Measurements from ENCODE around the gene ZNF385D.
"Not testable (repeated sequence)": the region's sequence is repeated elsewhere in the genome, so short reads cannot be mapped to it uniquely, and the experiment has no call there.

Gene ZNF385D

GRCh38 chr3:21417991-21418390, 333.0 kb downstream of the ZNF385D start:
- Histone ChIP-seq H3K36me3 (ENCODE audit: insufficient read depth, low read length) (no peaks in the 10 kb centered on the region), H3K9me3 (ENCODE audit: low read length) (no peaks in the 10 kb centered on the region), H3K4me1 (ENCODE audit: insufficient read depth, low read length) (no peaks in the 10 kb centered on the region), H2AFZ (ENCODE audit: low read depth, low read length) (no peak overlapping the region), H3K4me3 (ENCODE audit: low read length) (no peak overlapping the region), H3K27me3 (ENCODE audit: insufficient read depth, low read length) (no peaks in the 10 kb centered on the region)

GRCh38 chr3:21414506-21414905, 336.5 kb downstream of the ZNF385D start:
- no peaks in the 10 kb centered on the region for H3K4me1 ChIP-seq (ENCODE audit: insufficient read depth, low read length)
- H2AFZ ChIP-seq (ENCODE audit: low read depth, low read length), result no peak overlapping the region
- H3K36me3 ChIP-seq (ENCODE audit: insufficient read depth, low read length), result no peaks in the 10 kb centered on the region
- H3K27me3 ChIP-seq (ENCODE audit: insufficient read depth, low read length), result no peaks in the 10 kb centered on the region
- H3K9me3 ChIP-seq (ENCODE audit: low read length), result no peaks in the 10 kb centered on the region
- no peak overlapping the region for H3K4me3 ChIP-seq (ENCODE audit: low read length)

- Histone ChIP-seq H3K27me3 (ENCODE audit: insufficient read depth, low read length) (no peaks in the 10 kb centered on the region), H3K4me1 (ENCODE audit: insufficient read depth, low read length) (no peaks in the 10 kb centered on the region), H3K4me3 (ENCODE audit: low read length) (no peak overlapping the region), H2AFZ (ENCODE audit: low read depth, low read length) (no peak overlapping the region), H3K36me3 (ENCODE audit: insufficient read depth, low read length) (no peaks in the 10 kb centered on the region), H3K9me3 (ENCODE audit: low read length) (no peaks in the 10 kb centered on the region)
These were observed 340.0 kb downstream of the ZNF385D start for GRCh38 chr3:21411058-21411457.

- H3K9me3 ChIP-seq (ENCODE audit: low read length), result no peaks in the 10 kb centered on the region
- H3K4me3 ChIP-seq (ENCODE audit: low read length), result no peak overlapping the region
- no peaks in the 10 kb centered on the region for H3K27me3 ChIP-seq (ENCODE audit: insufficient read depth, low read length)
- no peaks in the 10 kb centered on the region for H3K36me3 ChIP-seq (ENCODE audit: insufficient read depth, low read length)
- no peaks in the 10 kb centered on the region for H3K4me1 ChIP-seq (ENCODE audit: insufficient read depth, low read length)
- H2AFZ ChIP-seq (ENCODE audit: low read depth, low read length), result no peak overlapping the region
These were observed 341.6 kb downstream of the ZNF385D start for GRCh38 chr3:21409401-21409800.

- H3K4me1 ChIP-seq (ENCODE audit: insufficient read depth, low read length), result no peaks in the 10 kb centered on the region
- H3K36me3 ChIP-seq (ENCODE audit: insufficient read depth, low read length), result no peaks in the 10 kb centered on the region
- no peak overlapping the region for H3K4me3 ChIP-seq (ENCODE audit: low read length)
- no peak overlapping the region for H2AFZ ChIP-seq (ENCODE audit: low read depth, low read length)
- H3K27me3 ChIP-seq (ENCODE audit: insufficient read depth, low read length), result no peaks in the 10 kb centered on the region
- H3K9me3 ChIP-seq (ENCODE audit: low read length), result no peaks in the 10 kb centered on the region
These were observed 343.3 kb downstream of the ZNF385D start for GRCh38 chr3:21407743-21408142.

GRCh38 chr3:21405671-21406667, 345.0 kb downstream of the ZNF385D start:
- no peaks in the 10 kb centered on the region for H3K27me3 ChIP-seq (ENCODE audit: insufficient read depth, low read length)
- no peaks in the 10 kb centered on the region for H3K9me3 ChIP-seq (ENCODE audit: low read length)
- no peak overlapping the region for H2AFZ ChIP-seq (ENCODE audit: low read depth, low read length)
- H3K4me1 ChIP-seq (ENCODE audit: insufficient read depth, low read length), result no peaks in the 10 kb centered on the region
- no peak overlapping the region for H3K4me3 ChIP-seq (ENCODE audit: low read length)
- no peaks in the 10 kb centered on the region for H3K36me3 ChIP-seq (ENCODE audit: insufficient read depth, low read length)

- Histone ChIP-seq H3K4me3 (ENCODE audit: low read length) (no peak overlapping the region), H3K9me3 (ENCODE audit: low read length) (no peaks in the 10 kb centered on the region), H3K27me3 (ENCODE audit: insufficient read depth, low read length) (no peaks in the 10 kb centered on the region), H3K4me1 (ENCODE audit: insufficient read depth, low read length) (no peaks in the 10 kb centered on the region), H3K36me3 (ENCODE audit: insufficient read depth, low read length) (no peaks in the 10 kb centered on the region), H2AFZ (ENCODE audit: low read depth, low read length) (no peak overlapping the region)
These were observed 352.5 kb downstream of the ZNF385D start for GRCh38 chr3:21398461-21398860.

- H3K4me3 ChIP-seq (ENCODE audit: low read length), result no peak overlapping the region
- no peak overlapping the region for H2AFZ ChIP-seq (ENCODE audit: low read depth, low read length)
- no peaks in the 10 kb centered on the region for H3K4me1 ChIP-seq (ENCODE audit: insufficient read depth, low read length)
- no peaks in the 10 kb centered on the region for H3K27me3 ChIP-seq (ENCODE audit: insufficient read depth, low read length)
- H3K9me3 ChIP-seq (ENCODE audit: low read length), result no peaks in the 10 kb centered on the region
- H3K36me3 ChIP-seq (ENCODE audit: insufficient read depth, low read length), result no peaks in the 10 kb centered on the region
These were observed 357.2 kb downstream of the ZNF385D start for GRCh38 chr3:21393683-21394311.

- Histone ChIP-seq H3K36me3 (ENCODE audit: insufficient read depth, low read length) (no peaks in the 10 kb centered on the region), H3K9me3 (ENCODE audit: low read length) (no peaks in the 10 kb centered on the region), H3K4me3 (ENCODE audit: low read length) (no peak overlapping the region)
These were observed 358.5 kb downstream of the ZNF385D start for GRCh38 chr3:21392526-21392925.

GRCh38 chr3:21390856-21391255, 360.2 kb downstream of the ZNF385D start:
- no peak overlapping the region for H2AFZ ChIP-seq (ENCODE audit: low read depth, low read length)
- no peaks in the 10 kb centered on the region for H3K9me3 ChIP-seq (ENCODE audit: low read length)
- H3K4me1 ChIP-seq (ENCODE audit: insufficient read depth, low read length), result no peaks in the 10 kb centered on the region
- no peaks in the 10 kb centered on the region for H3K36me3 ChIP-seq (ENCODE audit: insufficient read depth, low read length)
- H3K27me3 ChIP-seq (ENCODE audit: insufficient read depth, low read length), result no peaks in the 10 kb centered on the region
- no peak overlapping the region for H3K4me3 ChIP-seq (ENCODE audit: low read length)

More at GRCh38 chr3:21392526-21392925, 358.5 kb downstream of the ZNF385D start:
- no peaks in the 10 kb centered on the region for H3K27me3 ChIP-seq (ENCODE audit: insufficient read depth, low read length)
- no peak overlapping the region for H2AFZ ChIP-seq (ENCODE audit: low read depth, low read length)
- no peaks in the 10 kb centered on the region for H3K4me1 ChIP-seq (ENCODE audit: insufficient read depth, low read length)

GRCh38 chr3:21390136-21390535, 360.9 kb downstream of the ZNF385D start:
- Histone ChIP-seq H2AFZ (ENCODE audit: low read depth, low read length) (no peak overlapping the region), H3K4me1 (ENCODE audit: insufficient read depth, low read length) (no peaks in the 10 kb centered on the region), H3K36me3 (ENCODE audit: insufficient read depth, low read length) (no peaks in the 10 kb centered on the region), H3K4me3 (ENCODE audit: low read length) (no peak overlapping the region), H3K27me3 (ENCODE audit: insufficient read depth, low read length) (no peaks in the 10 kb centered on the region), H3K9me3 (ENCODE audit: low read length) (no peaks in the 10 kb centered on the region)

GRCh38 chr3:21387142-21387826, 363.7 kb downstream of the ZNF385D start:
- not testable (repeated sequence) for H3K27me3 ChIP-seq (ENCODE audit: insufficient read depth, low read length); H3K9me3 ChIP-seq (ENCODE audit: low read length); H3K4me1 ChIP-seq (ENCODE audit: insufficient read depth, low read length); H2AFZ ChIP-seq (ENCODE audit: low read depth, low read length); H3K36me3 ChIP-seq (ENCODE audit: insufficient read depth, low read length); H3K4me3 ChIP-seq (ENCODE audit: low read length)

GRCh38 chr3:21378036-21378435, 373.0 kb downstream of the ZNF385D start:
- not testable (repeated sequence) for H3K4me1 ChIP-seq (ENCODE audit: insufficient read depth, low read length); H3K36me3 ChIP-seq (ENCODE audit: insufficient read depth, low read length); H3K4me3 ChIP-seq (ENCODE audit: low read length); H3K9me3 ChIP-seq (ENCODE audit: low read length); H3K27me3 ChIP-seq (ENCODE audit: insufficient read depth, low read length); H2AFZ ChIP-seq (ENCODE audit: low read depth, low read length)
